ENCODE results near the gene KDM2B.

DNA sequence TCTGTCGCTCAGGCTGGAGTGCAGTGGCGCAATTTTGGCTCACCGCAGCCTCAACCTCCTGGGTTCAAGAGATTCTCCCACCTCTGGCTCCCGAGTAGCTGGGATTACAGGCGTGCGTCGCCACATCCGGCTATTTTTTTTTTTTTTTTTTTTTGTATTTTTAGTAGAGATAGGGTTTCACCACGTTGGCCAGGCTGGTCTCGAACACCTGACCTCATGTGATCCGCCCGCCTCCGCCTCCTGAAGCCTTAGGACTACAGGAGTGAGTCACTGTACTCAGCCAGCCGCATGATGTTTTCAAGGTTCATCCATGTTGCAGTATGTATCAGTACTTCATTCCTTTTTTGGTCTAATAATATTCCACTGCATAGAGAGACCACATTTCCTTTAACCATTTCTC is 183.3 kb downstream of the KDM2B start:
- no peak for TF ChIP-seq POLR2A (IDR thresholded peaks at IDR 0.05; ENCODE audit: low read length)
- no peak for TF ChIP-seq GATA1 (IDR thresholded peaks at IDR 0.05; ENCODE audit: low read depth, low read length)
